G401 (cell line): Measurements from ENCODE around the gene ABHD12B. TPM values are rescaled to one million over a fixed set of nuclear protein-coding genes. Genes with fewer than 3 reads are reported as not detected.
"Not testable (repeated sequence)": the region's sequence is repeated elsewhere in the genome, so short reads cannot be mapped to it uniquely, and the experiment has no call there.

Experiments
- DNase-seq: peaks from one replicate; pipeline ENCODE4 v3.0.0-alpha.2; 2015; ENCODE audit warnings: low spot score
- in situ Hi-C: cut with HindIII; loops from 2 replicates; pipeline ENCODE4 v1.10.0; 2016; ENCODE audit warnings: low sequenced_read_pairs, mixed read lengths
- total RNA-seq: library from RNA; depleted of rRNA; stranded (reverse); fragments of >200 nt; shearing (Covaris generic); gene quantifications from 2 replicates; pipeline ENCODE4 v1.2.3, GENCODE V29; 2014

Gene ABHD12B
- total RNA-seq, 1 experiment from 2014 or later: not detected

DNA sequence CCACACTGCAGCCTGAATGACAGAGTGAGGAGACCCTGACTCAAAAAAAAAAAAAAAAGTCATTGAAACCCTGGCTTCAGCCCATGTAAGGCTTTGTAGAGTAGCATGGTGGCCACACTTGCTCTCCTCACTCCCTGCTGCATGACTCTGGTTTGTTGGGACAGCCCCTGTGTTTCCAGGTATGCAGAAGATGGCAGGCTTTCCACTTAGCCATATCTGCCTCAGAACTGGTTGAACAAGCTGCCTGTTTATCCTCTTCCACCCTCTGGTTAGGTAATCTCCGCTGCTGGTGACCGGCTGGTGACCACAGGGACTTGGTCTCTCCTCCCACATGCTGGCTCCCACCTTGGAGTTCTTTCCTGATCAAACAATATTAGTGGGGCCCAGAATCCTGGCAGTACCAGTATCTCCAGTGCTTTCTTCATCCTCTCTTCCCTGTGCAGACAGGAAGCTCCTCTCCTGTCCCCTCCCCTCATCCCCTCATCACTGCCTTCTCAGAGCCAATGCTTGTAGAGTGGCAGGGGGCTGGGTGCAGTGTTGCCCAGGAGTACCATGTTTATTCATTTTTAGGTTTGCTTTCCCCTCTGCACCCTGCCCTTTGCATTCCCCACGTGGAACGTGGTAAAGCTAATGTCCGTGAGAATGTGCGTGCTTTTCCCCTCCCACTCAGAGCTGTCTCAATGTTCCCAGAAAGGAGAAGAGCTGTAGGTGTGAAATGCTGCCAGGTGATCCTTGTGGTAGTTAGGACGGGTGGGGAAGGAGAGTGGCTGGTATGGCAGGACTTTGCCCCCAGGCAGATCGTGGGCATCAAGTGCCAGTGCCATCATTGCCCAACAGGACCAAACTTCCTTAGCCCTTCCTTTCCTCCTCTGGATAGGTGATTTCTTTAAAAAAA lies 11.3 kb downstream of the ABHD12B start:
- DNase-seq: no peak
- in situ Hi-C loops: no loop called here

GRCh38 chr14:50883827-50884197 lies 12.0 kb downstream of the ABHD12B start:
- in situ Hi-C loops: no loop called here
- DNase-seq: no peak

GRCh38 chr14:50887476-50887875 lies 15.6 kb downstream of the ABHD12B start:
- DNase-seq: no peak
- in situ Hi-C loops: no loop called here

DNA sequence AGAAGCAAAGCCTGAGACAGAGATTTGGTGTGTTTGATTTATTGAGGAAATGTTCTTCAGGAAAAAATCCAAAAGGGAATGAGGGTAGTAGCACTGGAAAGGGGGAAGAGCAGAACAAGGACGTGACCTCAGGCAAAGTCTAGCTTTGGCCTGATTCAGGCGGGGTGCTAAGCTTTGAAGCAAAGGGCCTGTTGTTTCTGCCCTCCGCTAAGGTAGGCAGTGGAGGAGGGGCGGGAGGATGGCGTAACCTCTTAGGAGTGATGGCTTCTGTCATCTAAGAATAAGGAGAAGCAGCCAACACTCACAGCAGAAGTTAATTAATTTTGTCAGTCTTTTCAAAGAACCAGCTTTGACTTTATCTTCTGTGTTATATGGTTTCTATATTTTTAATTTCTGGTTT lies 20.4 kb downstream of the ABHD12B start:
- DNase-seq: no peak
- in situ Hi-C loops: no loop called here

GRCh38 chr14:50896421-50896820 lies 24.6 kb downstream of the ABHD12B start:
- DNase-seq, in situ Hi-C loops: not testable (repeated sequence)

DNA sequence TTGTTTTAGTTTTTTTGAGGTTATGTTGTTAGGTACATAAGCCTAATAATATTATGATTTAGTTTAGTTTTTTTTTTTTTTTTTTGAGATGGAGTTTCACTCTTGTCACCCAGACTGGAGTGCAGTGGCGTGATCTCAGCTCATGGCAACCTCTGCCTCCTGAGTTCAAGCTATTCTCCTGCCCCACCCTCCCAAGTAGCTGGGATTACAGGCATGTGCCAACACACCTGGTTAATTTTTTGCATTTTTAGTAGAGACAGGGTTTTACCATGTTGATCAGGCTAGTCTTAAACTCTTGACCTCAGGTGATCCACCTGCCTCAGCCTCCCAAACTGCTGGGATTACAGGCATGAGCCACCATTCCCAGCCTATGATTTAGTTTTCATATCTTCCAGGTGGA lies 25.2 kb downstream of the ABHD12B start:
- in situ Hi-C loops, DNase-seq: not testable (repeated sequence)

DNA sequence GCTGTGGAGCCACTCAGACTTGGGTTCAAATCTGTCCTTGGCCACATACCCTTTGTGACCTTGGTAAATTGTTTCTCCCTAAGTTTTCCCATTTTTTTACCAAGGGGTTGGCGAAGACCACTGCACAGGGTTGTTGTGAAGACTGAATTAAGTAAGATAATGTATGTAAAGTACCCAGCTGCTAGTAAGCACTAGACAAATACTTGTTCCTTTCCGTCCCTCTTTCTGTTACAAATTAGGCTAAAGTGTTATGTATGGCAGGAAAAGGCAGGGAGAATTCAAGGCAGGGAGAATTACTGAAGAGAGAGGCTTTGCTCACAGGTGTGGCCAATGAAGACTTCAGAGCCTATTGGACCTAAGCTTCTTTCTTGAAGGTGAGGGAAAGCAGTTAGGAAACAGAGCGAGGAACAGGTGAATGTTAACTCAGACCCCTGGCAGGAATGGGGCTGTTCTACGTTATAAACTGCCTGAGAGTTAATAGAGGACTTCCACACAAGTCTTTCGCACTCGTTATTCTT lies 25.9 kb downstream of the ABHD12B start:
- in situ Hi-C loops: no loop called here
- no peak for DNase-seq

DNA sequence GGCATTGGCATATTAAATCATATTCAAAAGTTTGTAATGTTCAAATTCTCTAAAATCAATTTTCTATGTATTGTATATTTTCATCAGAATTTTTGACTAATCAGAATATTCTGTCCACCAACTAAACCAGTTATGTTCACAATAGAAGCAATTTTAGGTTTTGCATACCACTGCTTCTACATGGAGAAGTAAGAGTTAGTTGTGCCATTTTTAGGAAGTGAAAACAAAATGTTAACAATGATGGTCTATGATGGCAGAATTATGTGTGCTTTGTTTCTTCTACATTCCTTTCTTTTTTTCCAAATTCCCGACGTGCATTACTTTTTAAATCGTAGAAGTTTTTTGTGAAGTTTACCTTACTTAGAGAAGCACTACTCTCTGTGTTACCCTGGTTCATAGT lies 29.5 kb downstream of the ABHD12B start:
- in situ Hi-C loops: no loop called here
- no peak for DNase-seq

- DNase-seq: no peak
- in situ Hi-C loops: no loop called here
These were observed 32.9 kb downstream of the ABHD12B start for GRCh38 chr14:50904719-50905118.

DNA sequence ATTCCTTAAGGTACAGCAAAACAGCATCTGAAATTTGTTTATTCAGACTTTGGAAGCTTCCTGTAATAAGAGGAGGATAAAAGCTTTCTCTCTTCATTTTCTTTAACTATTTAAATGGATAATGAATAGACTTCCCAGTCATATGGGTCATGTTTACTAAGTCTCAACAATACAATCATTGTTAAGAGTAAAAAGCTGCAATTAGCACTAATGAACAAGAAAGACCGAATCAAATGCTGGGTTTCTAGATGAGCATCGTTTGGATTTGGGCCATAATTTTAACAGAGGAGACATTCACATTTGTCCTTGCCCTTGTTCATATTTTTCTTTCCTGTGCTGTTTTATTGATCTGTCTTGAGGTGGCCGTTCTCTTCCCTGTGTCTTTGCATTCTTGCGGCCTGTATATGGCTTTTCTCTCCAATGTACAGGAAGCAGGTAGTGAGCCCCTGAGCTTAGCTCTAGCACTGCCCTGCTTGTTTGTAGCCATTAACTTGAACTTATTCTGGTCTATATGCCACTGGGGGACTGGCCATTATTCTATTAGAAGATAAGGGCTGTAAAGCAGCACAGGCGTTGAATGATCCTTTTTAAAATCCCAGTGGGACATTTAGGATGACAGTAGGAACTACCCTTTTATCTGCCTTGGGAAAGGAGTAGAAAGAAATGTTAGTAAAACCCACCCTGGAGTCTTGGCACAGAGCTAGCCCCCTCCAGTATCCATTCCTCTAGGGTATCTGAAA lies 34.6 kb downstream of the ABHD12B start:
- DNase-seq: no peak
- in situ Hi-C loops: no loop called here

DNA sequence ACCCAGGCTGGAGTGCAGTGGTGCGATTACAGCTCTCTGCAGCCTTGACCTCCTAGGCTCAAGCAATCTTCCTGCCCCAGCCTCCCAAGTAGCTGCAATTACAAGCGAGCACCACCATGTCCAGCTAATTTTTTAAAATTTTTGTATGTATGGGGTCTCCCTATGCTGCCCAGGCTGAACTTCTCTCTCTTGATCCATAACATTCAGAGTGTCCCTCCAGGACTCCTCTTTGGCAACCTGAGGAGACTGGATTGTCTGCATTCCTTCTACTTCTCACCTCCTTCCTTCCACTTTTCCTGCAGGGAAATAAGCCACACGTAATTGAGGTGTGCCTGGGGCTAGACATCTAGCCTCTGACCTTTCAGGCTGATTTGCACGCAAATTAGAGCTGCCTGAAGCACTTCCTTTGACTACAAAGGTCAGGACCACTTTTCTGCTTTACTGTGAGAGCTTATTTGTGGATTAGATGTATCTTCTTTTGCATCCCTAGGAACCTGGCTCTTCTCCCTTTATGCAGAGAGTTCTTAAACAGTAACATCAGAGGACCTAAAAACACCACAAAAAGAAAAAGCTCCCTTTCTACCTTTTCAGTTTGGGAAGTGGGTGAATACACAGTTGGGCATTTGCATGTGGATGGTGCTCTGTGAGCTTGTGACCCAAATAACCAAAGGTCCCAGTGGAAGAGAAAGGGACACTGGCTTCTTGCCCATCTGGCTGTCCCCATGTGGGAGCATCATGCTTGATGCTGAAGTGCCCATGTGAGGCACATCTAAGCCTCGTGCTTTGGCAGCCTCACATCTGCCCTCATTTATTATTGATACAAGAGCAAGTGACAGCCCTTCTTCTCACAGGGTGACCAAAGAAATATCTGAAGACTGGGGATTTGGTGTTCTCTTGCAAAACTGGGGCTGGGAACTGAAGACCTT lies 38.9 kb downstream of the ABHD12B start:
- DNase-seq: peak; percentile 4
- in situ Hi-C loops: no loop called here

- in situ Hi-C loops: no loop called here
- no peak for DNase-seq
These were observed 45.6 kb downstream of the ABHD12B start for GRCh38 chr14:50917449-50917848.

GRCh38 chr14:50919524-50919923 lies 47.7 kb downstream of the ABHD12B start:
- DNase-seq, in situ Hi-C loops: not testable (repeated sequence)

DNA sequence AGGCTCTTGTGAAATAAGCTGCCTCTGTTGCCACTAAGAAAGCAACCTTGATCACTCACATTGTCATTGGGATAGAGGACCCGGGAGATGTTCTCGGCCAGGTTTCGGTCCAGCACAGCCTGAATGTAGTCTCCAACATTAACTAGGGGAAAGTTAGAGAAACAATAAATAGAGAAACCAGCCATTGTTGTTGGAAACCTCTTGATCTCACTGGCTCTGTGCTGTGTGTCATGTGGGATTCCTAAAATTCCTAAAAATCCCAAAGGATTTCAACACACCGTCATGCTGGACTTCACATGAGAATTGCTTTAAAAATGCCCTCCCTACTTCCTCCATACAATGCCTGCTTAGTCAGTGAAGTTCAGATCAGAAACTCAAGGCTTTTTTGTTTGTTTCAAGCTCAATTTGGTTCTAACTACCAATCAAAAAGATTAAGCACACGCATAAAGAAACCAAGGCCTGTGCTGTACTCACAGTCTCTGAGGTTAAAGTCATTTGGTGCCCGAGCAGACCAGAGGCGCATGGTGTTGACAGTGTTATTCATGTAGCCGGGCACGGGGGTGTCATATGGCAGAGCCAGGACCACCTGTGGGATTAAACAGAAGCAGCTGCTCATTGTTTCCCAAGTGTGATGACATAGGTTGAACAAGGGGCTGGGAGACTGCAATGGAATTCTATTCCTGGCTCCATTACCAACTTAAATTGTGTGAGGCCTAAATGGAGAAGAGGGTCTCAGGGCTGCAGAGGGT lies 48.8 kb downstream of the ABHD12B start:
- in situ Hi-C loops: no loop called here
- no peak for DNase-seq

DNA sequence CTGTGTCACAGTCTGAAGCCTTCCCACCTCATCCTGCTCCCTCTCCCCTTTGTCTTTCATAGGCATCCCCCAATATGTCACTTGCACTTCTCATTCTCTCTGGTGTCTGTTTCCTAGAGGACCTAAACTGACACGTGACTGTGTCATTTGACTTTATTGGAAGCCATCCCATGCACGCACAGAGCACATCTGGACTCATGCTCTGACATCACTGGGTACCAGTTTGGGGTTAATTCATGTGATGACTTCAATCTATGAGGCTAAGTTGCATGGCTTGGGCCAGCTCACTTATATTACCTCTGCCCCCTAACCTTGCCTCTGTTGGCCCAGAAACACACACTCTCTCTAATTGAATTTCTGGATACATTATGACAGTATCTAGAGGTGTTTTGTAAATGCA lies 51.0 kb downstream of the ABHD12B start:
- no peak for DNase-seq
- in situ Hi-C loops: no loop called here

DNA sequence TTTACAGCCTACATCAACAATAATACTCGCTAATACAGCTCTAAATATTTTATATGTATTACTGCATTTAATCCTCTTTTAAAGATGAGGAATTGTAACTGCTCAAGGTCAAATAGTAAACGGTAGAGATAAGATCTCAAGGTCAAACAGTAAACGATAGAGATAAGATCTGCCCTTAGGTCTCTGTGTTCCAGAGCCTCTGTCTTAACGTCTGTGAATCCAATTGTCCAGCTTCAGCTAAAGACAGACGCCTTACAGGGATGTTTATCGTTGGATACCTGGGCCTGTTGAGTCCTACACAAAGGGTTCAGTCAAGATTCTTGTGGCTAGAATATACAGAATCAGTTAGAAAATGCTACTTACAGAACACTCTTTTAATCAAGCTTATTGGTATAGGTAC lies 52.4 kb downstream of the ABHD12B start:
- in situ Hi-C loops: no loop called here

DNA sequence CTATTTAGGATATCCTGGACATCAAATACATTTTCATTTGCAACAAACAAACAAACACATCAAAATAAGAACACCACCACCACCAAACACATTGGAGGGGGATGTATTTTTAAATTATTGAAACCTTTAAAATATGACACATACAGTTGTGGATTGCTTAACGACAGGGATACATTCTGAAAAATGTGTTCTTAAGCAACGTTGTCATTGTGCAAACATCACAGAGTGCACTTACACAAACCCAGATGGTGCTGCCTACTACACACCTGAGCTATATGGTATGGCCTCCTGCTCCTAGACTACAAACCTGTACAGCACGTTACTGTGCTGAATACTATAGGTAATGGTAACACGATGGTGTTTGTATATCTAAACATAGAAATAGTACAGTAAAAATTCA lies 53.0 kb downstream of the ABHD12B start:
- DNase-seq: no peak
- in situ Hi-C loops: no loop called here

More for the DNA sequence above, 52.4 kb downstream of the ABHD12B start:
- no peak for DNase-seq

DNA sequence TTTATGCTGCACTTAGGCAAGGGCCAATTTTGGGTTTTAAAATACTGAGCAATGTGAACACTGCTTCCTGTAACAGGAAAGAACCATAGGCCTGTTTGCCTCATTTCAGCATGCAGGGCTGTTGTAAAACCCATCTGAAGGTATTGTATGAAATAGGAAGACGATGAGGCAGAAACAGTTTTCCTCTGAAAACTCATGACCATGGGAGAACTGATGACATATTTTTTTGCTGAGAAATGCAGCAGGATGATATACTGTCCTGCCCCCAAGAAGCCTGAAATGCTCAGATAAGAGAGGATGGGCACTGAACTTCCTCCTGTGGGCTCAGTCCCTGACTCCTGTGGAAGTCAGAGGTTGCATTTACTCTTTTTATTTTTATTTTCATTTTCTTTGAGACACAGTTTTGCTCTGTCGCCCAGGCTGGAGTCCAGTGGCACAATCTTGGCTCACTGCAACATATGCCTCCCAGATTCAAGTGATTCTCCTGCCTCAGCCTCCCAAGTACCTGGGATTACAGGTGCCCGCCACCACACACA lies 55.1 kb downstream of the ABHD12B start:
- in situ Hi-C loops: no loop called here
- DNase-seq: no peak
